H1 (cell line): ENCODE results near the gene SMARCD1. TPM values are rescaled to one million over a fixed set of nuclear protein-coding genes. Genes with fewer than 3 reads are reported as not detected.

Experiments used
- BRCA1 ChIP-seq: IDR thresholded peaks from 2 replicates; pipeline ENCODE4 v1.6.1; 2012; ENCODE audit warnings: low read depth, low read length, improper control_type of control experiment
- CBX5 ChIP-seq: fragments of 300-800, 300-1000 bp; sonication (generic); IDR thresholded peaks from 2 replicates; pipeline ENCODE4 v1.7.1; 2016; ENCODE audit warnings: antibody characterized with exemption, low read length, low read depth
- CEBPB ChIP-seq: IDR thresholded peaks from 2 replicates; pipeline ENCODE4 v1.6.1; 2012; ENCODE audit warnings: low read depth, low read length
- CHD1 ChIP-seq: IDR thresholded peaks from 2 replicates; pipeline ENCODE4 v1.6.1; 2012; ENCODE audit warnings: low read depth, low read length, improper control_type of control experiment
- CREB1 ChIP-seq: IDR thresholded peaks from 2 replicates; pipeline ENCODE4 v1.6.1; 2012; ENCODE audit warnings: inconsistent platforms
- CTBP2 ChIP-seq: IDR thresholded peaks from 2 replicates; pipeline ENCODE4 v1.7.0; 2011; ENCODE audit warnings: borderline replicate concordance, mild to moderate bottlenecking, moderate library complexity, mixed read lengths, low read length; ENCODE audit not compliant: insufficient read depth, insufficient read length
- EGR1 ChIP-seq: IDR thresholded peaks from 2 replicates; pipeline ENCODE4 v1.6.1; 2011; ENCODE audit warnings: low read depth, low read length, borderline replicate concordance
- EZH2 ChIP-seq: fragments of 200-600 bp; sonication (generic); IDR thresholded peaks from 2 replicates; pipeline ENCODE4 v1.7.1; 2012; ENCODE audit warnings: low read depth, mild to moderate bottlenecking, moderate library complexity, low read length, inconsistent platforms; ENCODE audit not compliant: severe bottlenecking
- HDAC6 ChIP-seq: IDR thresholded peaks from one replicate; pipeline ENCODE4 v1.7.1; 2012; ENCODE audit warnings: low read depth, mild to moderate bottlenecking, inconsistent platforms, low read length, moderate library complexity
- KDM1A ChIP-seq: fragments of 200-600, 300-600 bp; sonication (generic); IDR thresholded peaks from 2 replicates; pipeline ENCODE4 v1.7.1; 2016; ENCODE audit warnings: mild to moderate bottlenecking, low read length, borderline replicate concordance
- KDM4A ChIP-seq: IDR thresholded peaks from one replicate; pipeline ENCODE4 v1.7.1; 2012; ENCODE audit warnings: low read depth, mild to moderate bottlenecking, moderate library complexity, low read length, inconsistent platforms; ENCODE audit not compliant: severe bottlenecking
- POU5F1 ChIP-seq: IDR thresholded peaks from 2 replicates; pipeline ENCODE4 v1.6.1; 2011; ENCODE audit warnings: low read depth, mild to moderate bottlenecking, low read length, moderate library complexity
- SAP30 ChIP-seq: fragments of 300-600 bp; sonication (generic); IDR thresholded peaks from 2 replicates; pipeline ENCODE4 v1.7.1; 2012; ENCODE audit warnings: low read length, moderate library complexity, mild to moderate bottlenecking, inconsistent platforms; ENCODE audit not compliant: insufficient read depth, insufficient replicate concordance
- SP4 ChIP-seq: IDR thresholded peaks from 2 replicates; pipeline ENCODE4 v1.6.1; 2012; ENCODE audit warnings: low read length, inconsistent platforms
- SRF ChIP-seq: IDR thresholded peaks from 2 replicates; pipeline ENCODE4 v1.6.1; 2011; ENCODE audit warnings: mild to moderate bottlenecking, low read depth, low read length, moderate library complexity
- TBP ChIP-seq: IDR thresholded peaks from 2 replicates; pipeline ENCODE4 v1.6.1; 2011; ENCODE audit warnings: low read depth, low read length, improper control_type of control experiment
- USF2 ChIP-seq: IDR thresholded peaks from 2 replicates; pipeline ENCODE4 v1.6.1; 2011; ENCODE audit warnings: low read length, improper control_type of control experiment
- polyA plus RNA-seq, 7 experiments: library from polyadenylated mRNA; depleted of rRNA in 3 of 7; stranded (reverse) in 5 of 7; unstranded in 2 of 7; fragments of >200 nt in 5 of 7; fragments of 200-250 nt in 2 of 7; gene quantifications; 1 replicate in 5 of 7; 2 replicates in 1 of 7; 4 replicates in 1 of 7; pipeline versions ENCODE4 v1.2.1 to v1.2.3, GENCODE V29; 2011 to 2013; ENCODE audit warnings: missing spikeins in 2 of 7, mixed read lengths in 2 of 7
- total RNA-seq: library from RNA; stranded (reverse); fragmentation: NEBNext Ultra II Directional; extraction: Animal tissue kit (Norgen Biotek cat#: 25700); gene quantifications from 2 replicates; pipeline ENCODE4 v1.2.1, GENCODE V29; 2021

The SMARCD1 gene
- total and polyA plus RNA-seq, 2 of the 8 experiments (the other 6 are each of a cell fraction or from before 2014, with no cell fraction given): 128 to 130 TPM

- no peak for TF ChIP-seq USF2
- TF ChIP-seq BRCA1: no peak
- no peak for TF ChIP-seq CEBPB
- no peak for TF ChIP-seq KDM1A
- no peak for TF ChIP-seq TBP
- TF ChIP-seq EGR1: no peak
- TF ChIP-seq EZH2: peak; percentile 53
- TF ChIP-seq SP4: no peak
- no peak for TF ChIP-seq CHD1
- no peak for TF ChIP-seq CREB1
- peak; percentile 57 for TF ChIP-seq SAP30
- no peak for TF ChIP-seq POU5F1
- TF ChIP-seq HDAC6: no peak
- TF ChIP-seq SRF: no peak
- TF ChIP-seq CTBP2: no peak
- no peak for TF ChIP-seq CBX5
- peak; percentile 93 for TF ChIP-seq KDM4A
Measured at GRCh38 chr12:50057000-50057841, 27.9 kb upstream of the SMARCD1 start, which contains the start of gene ASIC1 (continued).
